Calu3 (cell line): ENCODE results near the gene ZDHHC11B. TPM values are rescaled to one million over a fixed set of nuclear protein-coding genes. Genes with fewer than 3 reads are reported as not detected.
A peak's percentile ranks its signal among the peaks of the same experiment; 100 is the strongest.

Experiments used
- BruUV-seq: library from RNA; stranded (reverse); fragments of 400-500 nt; replicated peaks from 2 replicates; lab custom pipeline; 2021; lab: Mats Ljungman, UMichigan
- CTCF ChIA-PET: fragments of 300-600 bp; sonication (Branson Sonifier 250); formaldehyde crosslinking; loops from one replicate; lab custom pipeline; 2022; ENCODE audit warnings: antibody characterized with exemption; lab: Charles Lee
- DNase-seq: peaks from one replicate; pipeline ENCODE4 v3.0.0; 2022
- H3K27ac Mint-ChIP-seq: one replicate; pipeline ENCODE4 v1.8.0; 2022; ENCODE audit warnings: mixed read lengths; ENCODE audit not compliant: unreplicated experiment
- H3K27me3 Mint-ChIP-seq: one replicate; pipeline ENCODE4 v1.8.0; 2022; ENCODE audit warnings: mixed read lengths; ENCODE audit not compliant: unreplicated experiment
- H3K36me3 Mint-ChIP-seq: one replicate; pipeline ENCODE4 v1.8.0; 2022; ENCODE audit warnings: mild to moderate bottlenecking, moderate library complexity, mixed read lengths; ENCODE audit not compliant: insufficient read depth, unreplicated experiment
- H3K4me1 Mint-ChIP-seq: one replicate; pipeline ENCODE4 v1.8.0; 2022; ENCODE audit warnings: mild to moderate bottlenecking, low read depth, mixed read lengths; ENCODE audit not compliant: unreplicated experiment
- H3K4me3 Mint-ChIP-seq: one replicate; pipeline ENCODE4 v1.8.0; 2022; ENCODE audit warnings: mild to moderate bottlenecking, low read depth, moderate library complexity, mixed read lengths; ENCODE audit not compliant: unreplicated experiment
- H3K9me3 Mint-ChIP-seq: one replicate; pipeline ENCODE4 v1.8.0; 2022; ENCODE audit warnings: low read depth, mixed read lengths; ENCODE audit not compliant: unreplicated experiment
- CTCF ChIP-seq: fragments of 200-600 bp; IDR thresholded peaks from one replicate; pipeline ENCODE4 v1.8.0; 2022; ENCODE audit warnings: antibody characterized with exemption; ENCODE audit not compliant: unreplicated experiment
- intact Hi-C: fragments of 100-400 bp; cut with micrococcal nuclease; formaldehyde crosslinking; loops from one replicate; pipeline ENCODE4 v1.10.0; 2022; ENCODE audit not compliant: unreplicated experiment
- total RNA-seq: library from RNA; stranded (reverse); gene quantifications from 2 replicates; pipeline ENCODE4 v1.2.3, GENCODE V29; 2022

ZDHHC11B gene
- total RNA-seq, 1 experiment from 2014 or later = 3.0 TPM

GRCh38 chr5:676699-677076, 107.8 kb downstream of the ZDHHC11B start:
- H3K27ac Mint-ChIP-seq = no peak overlapping the region
- H3K9me3 Mint-ChIP-seq = no peaks in the 10 kb centered on the region
- no peak overlapping the region for H3K4me3 Mint-ChIP-seq
- peaks cover 13% of the 10 kb centered on the region for H3K27me3 Mint-ChIP-seq
- no TSS peak for BruUV-seq
- intact Hi-C loops = no loop called here
- H3K4me1 Mint-ChIP-seq = peaks cover 10% of the 10 kb centered on the region
- TF ChIP-seq CTCF = no peak
- DNase-seq = no peak
- peaks cover 53% of the 10 kb centered on the region for H3K36me3 Mint-ChIP-seq
- CTCF ChIA-PET = no interaction called here

GRCh38 chr5:675871-676698, 108.4 kb downstream of the ZDHHC11B start:
- H3K4me3 Mint-ChIP-seq = no peak overlapping the region
- peaks cover 58% of the 10 kb centered on the region for H3K36me3 Mint-ChIP-seq
- intact Hi-C loops = no loop called here
- no peak for TF ChIP-seq CTCF
- peaks cover 13% of the 10 kb centered on the region for H3K27me3 Mint-ChIP-seq
- no peaks in the 10 kb centered on the region for H3K9me3 Mint-ChIP-seq
- no TSS peak for BruUV-seq
- CTCF ChIA-PET = no interaction called here
- H3K4me1 Mint-ChIP-seq = peaks cover 10% of the 10 kb centered on the region
- H3K27ac Mint-ChIP-seq = no peak overlapping the region
- no peak for DNase-seq

GRCh38 chr5:675111-675870, 109.2 kb downstream of the ZDHHC11B start:
- no peak for DNase-seq
- Mint-ChIP-seq H3K9me3 (no peaks in the 10 kb centered on the region), H3K4me1 (peaks cover 10% of the 10 kb centered on the region), H3K27ac (no peak overlapping the region), H3K36me3 (peaks cover 62% of the 10 kb centered on the region), H3K27me3 (peaks cover 13% of the 10 kb centered on the region), H3K4me3 (no peak overlapping the region)
- TF ChIP-seq CTCF = no peak
- intact Hi-C loops = no loop called here
- BruUV-seq = no TSS peak
- CTCF ChIA-PET = no interaction called here

GRCh38 chr5:674630-675011, 109.9 kb downstream of the ZDHHC11B start:
- intact Hi-C loops = loop anchor here (5.0 kb wide), 1 partner anchor 228 kb away; no protein-coding TSS in a partner anchor
- BruUV-seq = no TSS peak
- Mint-ChIP-seq H3K4me1 (peaks cover 10% of the 10 kb centered on the region), H3K27ac (peak overlapping the region; percentile 92), H3K4me3 (no peak overlapping the region), H3K27me3 (peaks cover 13% of the 10 kb centered on the region), H3K36me3 (peaks cover 69% of the 10 kb centered on the region), H3K9me3 (no peaks in the 10 kb centered on the region)
- CTCF ChIA-PET = no interaction called here
- DNase-seq = peak; percentile 33
- TF ChIP-seq CTCF = no peak
